ENCODE data around the gene CDC5L.

Gene CDC5L

GRCh38 chr6:44481760-44482159 is 94.3 kb downstream of the CDC5L start:
- no peak overlapping the region for H3K9ac ChIP-seq (ENCODE audit: low read length in 2 of 2)
- peaks cover 0 to 2% of the 10 kb centered on the region in 2 donors for H3K27me3 ChIP-seq (ENCODE audit: control insufficient read depth in 1 of 2, insufficient read depth in 2 of 2, low read length in 2 of 2)
- no peak overlapping the region for H3K27ac ChIP-seq (ENCODE audit: low read length)
- no peaks in the 10 kb centered on the region for H3K9me3 ChIP-seq (ENCODE audit: control insufficient read depth in 2 of 2, low read length in 2 of 2)
- no peaks in the 10 kb centered on the region for H3K4me1 ChIP-seq (ENCODE audit: control insufficient read depth, insufficient read depth, low read length)
- H3K4me3 ChIP-seq (ENCODE audit: low read length in 2 of 2), result no peak overlapping the region
- no peaks in the 10 kb centered on the region for H3K36me3 ChIP-seq (ENCODE audit: control insufficient read depth in 2 of 2, insufficient read depth in 2 of 2, low read length in 2 of 2)

GRCh38 chr6:44485601-44486401 is 98.3 kb downstream of the CDC5L start:
- H3K4me1 ChIP-seq (ENCODE audit: control insufficient read depth, insufficient read depth, low read length), result peaks cover 9% of the 10 kb centered on the region

DNA sequence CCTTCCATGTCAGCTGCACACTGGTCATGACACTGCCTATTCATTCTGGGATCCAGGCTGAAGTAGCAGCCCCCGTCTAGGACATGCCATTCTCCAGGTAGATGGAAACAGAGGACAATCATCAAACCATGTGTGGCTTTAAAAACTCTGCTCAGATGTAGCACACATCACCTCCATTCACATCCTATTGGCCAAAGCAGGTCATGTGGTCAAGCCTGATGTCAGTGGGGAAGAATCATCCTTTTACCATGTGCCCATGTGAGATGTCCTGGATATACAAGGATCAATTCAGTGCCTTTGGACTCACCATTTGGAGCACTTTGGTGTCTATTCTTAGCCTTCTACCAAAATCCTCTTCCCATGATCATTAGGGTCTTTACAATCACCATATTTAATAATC is 99.5 kb downstream of the CDC5L start:
- Histone ChIP-seq H3K9ac (ENCODE audit: low read length in 2 of 2) (no peak overlapping the region), H3K27me3 (ENCODE audit: control insufficient read depth in 1 of 2, insufficient read depth in 2 of 2, low read length in 2 of 2) (peaks cover 0 to 2% of the 10 kb centered on the region in 2 donors)

More at GRCh38 chr6:44485601-44486401, 98.3 kb downstream of the CDC5L start:
- peaks cover 0 to 2% of the 10 kb centered on the region in 2 donors for H3K27me3 ChIP-seq (ENCODE audit: control insufficient read depth in 1 of 2, insufficient read depth in 2 of 2, low read length in 2 of 2)
- H3K4me3 ChIP-seq (ENCODE audit: low read length in 2 of 2), result no peak overlapping the region
- no peak overlapping the region for H3K27ac ChIP-seq (ENCODE audit: low read length)
- no peaks in the 10 kb centered on the region for H3K36me3 ChIP-seq (ENCODE audit: control insufficient read depth in 2 of 2, insufficient read depth in 2 of 2, low read length in 2 of 2)
- no peaks in the 10 kb centered on the region for H3K9me3 ChIP-seq (ENCODE audit: control insufficient read depth in 2 of 2, low read length in 2 of 2)
- no peak overlapping the region for H3K9ac ChIP-seq (ENCODE audit: low read length in 2 of 2)

DNA sequence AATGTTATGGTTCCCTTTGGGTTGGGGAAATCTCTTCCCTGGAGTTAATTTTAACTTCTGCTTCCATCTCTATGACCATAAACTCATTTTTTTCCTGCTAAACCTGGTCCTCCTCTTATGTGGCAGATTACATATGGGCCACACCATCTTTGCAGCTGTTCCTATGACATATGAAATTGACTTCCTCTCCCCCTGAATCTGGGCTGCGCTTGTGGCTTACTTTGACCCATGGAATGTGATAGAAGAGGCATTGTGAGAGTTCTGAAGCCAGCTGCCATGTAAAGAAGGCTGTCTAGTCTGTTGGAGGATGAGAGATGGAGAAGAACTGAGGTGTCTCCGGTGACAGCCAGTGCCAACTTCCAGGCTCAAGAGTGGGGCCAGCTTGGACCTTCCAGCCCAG is 100.1 kb downstream of the CDC5L start:
- Histone ChIP-seq H3K27ac (ENCODE audit: low read length) (no peak overlapping the region), H3K4me3 (ENCODE audit: low read length in 2 of 2) (no peak overlapping the region), H3K9me3 (ENCODE audit: control insufficient read depth in 2 of 2, low read length in 2 of 2) (no peaks in the 10 kb centered on the region), H3K27me3 (ENCODE audit: control insufficient read depth in 1 of 2, insufficient read depth in 2 of 2, low read length in 2 of 2) (peaks cover 0 to 2% of the 10 kb centered on the region in 2 donors), H3K9ac (ENCODE audit: low read length in 2 of 2) (no peak overlapping the region), H3K36me3 (ENCODE audit: control insufficient read depth in 2 of 2, insufficient read depth in 2 of 2, low read length in 2 of 2) (no peaks in the 10 kb centered on the region), H3K4me1 (ENCODE audit: control insufficient read depth, insufficient read depth, low read length) (peaks cover 11% of the 10 kb centered on the region)

More for the DNA sequence above, 99.5 kb downstream of the CDC5L start:
- Histone ChIP-seq H3K4me3 (ENCODE audit: low read length in 2 of 2) (no peak overlapping the region), H3K27ac (ENCODE audit: low read length) (no peak overlapping the region), H3K4me1 (ENCODE audit: control insufficient read depth, insufficient read depth, low read length) (peaks cover 11% of the 10 kb centered on the region), H3K9me3 (ENCODE audit: control insufficient read depth in 2 of 2, low read length in 2 of 2) (no peaks in the 10 kb centered on the region), H3K36me3 (ENCODE audit: control insufficient read depth in 2 of 2, insufficient read depth in 2 of 2, low read length in 2 of 2) (no peaks in the 10 kb centered on the region)

DNA sequence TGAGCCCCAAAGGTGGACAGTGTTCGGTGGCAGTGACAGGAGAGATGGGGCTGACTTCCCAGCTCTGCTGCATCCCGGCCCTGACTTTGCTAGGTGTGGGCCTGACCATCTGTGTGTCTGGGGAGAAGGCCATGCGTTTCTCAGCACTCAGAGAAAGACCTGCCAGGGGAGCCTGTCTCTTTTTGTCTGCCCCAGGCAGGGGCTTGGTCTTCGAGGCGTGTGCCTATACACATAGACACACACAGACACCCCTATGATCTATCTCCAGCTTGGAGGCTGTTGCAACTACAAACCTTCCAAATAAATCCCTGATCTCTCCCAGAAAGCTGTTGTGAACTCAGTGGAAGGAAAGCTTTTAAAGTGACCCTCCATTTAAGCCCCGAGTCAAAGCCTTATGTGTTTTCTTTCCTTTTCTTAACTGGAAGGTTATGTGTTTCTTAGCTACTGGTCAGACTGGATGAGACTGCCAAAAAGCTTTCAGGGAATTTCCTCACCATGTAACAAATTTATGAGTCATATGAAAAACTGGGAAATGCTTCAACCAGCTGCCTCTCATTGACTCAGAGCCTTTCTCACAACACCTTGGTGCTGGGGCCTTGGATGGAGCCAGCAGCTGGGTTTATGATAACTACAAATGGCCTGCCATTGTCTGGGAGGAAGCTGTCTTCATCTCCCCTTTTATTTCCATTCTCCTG is 102.6 kb downstream of the CDC5L start:
- peak overlapping the region; percentile 67 for H3K27ac ChIP-seq (ENCODE audit: low read length)
- no peaks in the 10 kb centered on the region for H3K27me3 ChIP-seq (ENCODE audit: control insufficient read depth in 1 of 2, insufficient read depth in 2 of 2, low read length in 2 of 2)
- H3K4me1 ChIP-seq (ENCODE audit: control insufficient read depth, insufficient read depth, low read length), result peaks cover 11% of the 10 kb centered on the region
- H3K9ac ChIP-seq (ENCODE audit: low read length in 2 of 2), result no peak overlapping the region
- no peak overlapping the region for H3K4me3 ChIP-seq (ENCODE audit: low read length in 2 of 2)
- no peaks in the 10 kb centered on the region for H3K36me3 ChIP-seq (ENCODE audit: control insufficient read depth in 2 of 2, insufficient read depth in 2 of 2, low read length in 2 of 2)
- H3K9me3 ChIP-seq (ENCODE audit: control insufficient read depth in 2 of 2, low read length in 2 of 2), result no peaks in the 10 kb centered on the region

DNA sequence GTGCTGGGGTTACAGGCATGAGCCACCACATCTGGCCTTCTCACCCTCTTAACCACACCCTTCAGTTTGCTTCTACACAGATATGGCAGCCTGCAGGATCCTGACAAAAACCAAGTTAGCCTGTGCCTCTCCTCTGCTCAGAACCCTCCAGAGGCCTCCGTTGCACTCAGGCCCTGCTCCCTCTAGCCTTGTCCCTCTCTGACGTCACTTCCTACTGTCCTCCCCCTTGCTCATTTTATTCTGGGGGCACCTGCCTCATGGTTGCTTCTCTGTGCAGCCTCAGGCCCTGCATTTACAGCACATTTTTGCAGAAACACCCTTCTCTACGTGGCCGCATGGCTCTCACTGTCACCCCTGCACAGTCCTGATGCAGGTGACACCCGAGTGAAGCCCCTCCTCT is 105.6 kb downstream of the CDC5L start:
- Histone ChIP-seq H3K36me3 (ENCODE audit: control insufficient read depth in 2 of 2, insufficient read depth in 2 of 2, low read length in 2 of 2) (no peaks in the 10 kb centered on the region), H3K9me3 (ENCODE audit: control insufficient read depth in 2 of 2, low read length in 2 of 2) (no peaks in the 10 kb centered on the region), H3K9ac (ENCODE audit: low read length in 2 of 2) (no peak overlapping the region), H3K4me1 (ENCODE audit: control insufficient read depth, insufficient read depth, low read length) (peaks cover 11% of the 10 kb centered on the region), H3K27ac (ENCODE audit: low read length) (no peak overlapping the region), H3K4me3 (ENCODE audit: low read length in 2 of 2) (no peak overlapping the region), H3K27me3 (ENCODE audit: control insufficient read depth in 1 of 2, insufficient read depth in 2 of 2, low read length in 2 of 2) (no peaks in the 10 kb centered on the region)

GRCh38 chr6:44493593-44493992 is 106.1 kb downstream of the CDC5L start:
- Histone ChIP-seq H3K27ac (ENCODE audit: low read length) (no peak overlapping the region), H3K36me3 (ENCODE audit: control insufficient read depth in 2 of 2, insufficient read depth in 2 of 2, low read length in 2 of 2) (no peaks in the 10 kb centered on the region), H3K4me3 (ENCODE audit: low read length in 2 of 2) (no peak overlapping the region), H3K9ac (ENCODE audit: low read length in 2 of 2) (no peak overlapping the region), H3K9me3 (ENCODE audit: control insufficient read depth in 2 of 2, low read length in 2 of 2) (no peaks in the 10 kb centered on the region), H3K27me3 (ENCODE audit: control insufficient read depth in 1 of 2, insufficient read depth in 2 of 2, low read length in 2 of 2) (no peaks in the 10 kb centered on the region), H3K4me1 (ENCODE audit: control insufficient read depth, insufficient read depth, low read length) (peaks cover 11% of the 10 kb centered on the region)

DNA sequence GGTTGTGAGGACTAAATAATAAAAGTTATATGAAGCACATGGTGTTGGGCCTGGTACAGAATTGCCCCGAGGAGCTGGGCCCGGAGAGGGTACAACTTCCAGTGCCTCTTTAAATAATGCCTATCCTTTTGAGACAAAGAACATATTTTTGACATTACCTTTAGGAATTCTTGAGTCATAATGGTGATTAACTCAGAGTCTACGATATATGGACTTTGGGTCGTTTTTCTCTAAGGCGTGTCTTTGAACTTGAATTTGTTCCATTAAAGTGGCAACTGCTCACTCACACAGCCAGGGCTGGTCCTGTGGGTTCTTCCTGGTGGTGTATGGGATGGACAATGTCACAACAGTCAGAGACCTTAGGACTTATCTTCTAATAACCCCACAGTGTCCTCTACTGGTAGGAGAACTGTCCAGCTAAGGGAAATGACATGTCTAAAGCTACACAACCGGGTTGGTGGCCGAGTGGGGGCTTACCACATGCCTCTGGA is 106.5 kb downstream of the CDC5L start:
- H3K9ac ChIP-seq (ENCODE audit: low read length in 2 of 2), result no peak overlapping the region
- no peaks in the 10 kb centered on the region for H3K36me3 ChIP-seq (ENCODE audit: control insufficient read depth in 2 of 2, insufficient read depth in 2 of 2, low read length in 2 of 2)
- H3K27me3 ChIP-seq (ENCODE audit: control insufficient read depth in 1 of 2, insufficient read depth in 2 of 2, low read length in 2 of 2), result no peaks in the 10 kb centered on the region
- no peak overlapping the region for H3K27ac ChIP-seq (ENCODE audit: low read length)
- peaks cover 11% of the 10 kb centered on the region for H3K4me1 ChIP-seq (ENCODE audit: control insufficient read depth, insufficient read depth, low read length)
- no peak overlapping the region for H3K4me3 ChIP-seq (ENCODE audit: low read length in 2 of 2)
- no peaks in the 10 kb centered on the region for H3K9me3 ChIP-seq (ENCODE audit: control insufficient read depth in 2 of 2, low read length in 2 of 2)

GRCh38 chr6:44495036-44495901 is 107.8 kb downstream of the CDC5L start:
- H3K9ac ChIP-seq (ENCODE audit: low read length in 2 of 2), result no peak overlapping the region
- H3K9me3 ChIP-seq (ENCODE audit: control insufficient read depth in 2 of 2, low read length in 2 of 2), result peaks cover 0 to 1% of the 10 kb centered on the region in 2 donors
- no peak overlapping the region for H3K4me3 ChIP-seq (ENCODE audit: low read length in 2 of 2)
- H3K27me3 ChIP-seq (ENCODE audit: control insufficient read depth in 1 of 2, insufficient read depth in 2 of 2, low read length in 2 of 2), result no peaks in the 10 kb centered on the region
- H3K36me3 ChIP-seq (ENCODE audit: control insufficient read depth in 2 of 2, insufficient read depth in 2 of 2, low read length in 2 of 2), result no peaks in the 10 kb centered on the region
- H3K27ac ChIP-seq (ENCODE audit: low read length), result no peak overlapping the region
- peaks cover 7% of the 10 kb centered on the region for H3K4me1 ChIP-seq (ENCODE audit: control insufficient read depth, insufficient read depth, low read length)

GRCh38 chr6:44496665-44497369 is 109.3 kb downstream of the CDC5L start:
- H3K9me3 ChIP-seq (ENCODE audit: control insufficient read depth in 2 of 2, low read length in 2 of 2), result peaks cover 0 to 9% of the 10 kb centered on the region in 2 donors

More at GRCh38 chr6:44496665-44497369, 109.3 kb downstream of the CDC5L start:
- Histone ChIP-seq H3K4me3 (ENCODE audit: low read length in 2 of 2) (no peak overlapping the region), H3K9ac (ENCODE audit: low read length in 2 of 2) (no peak overlapping the region), H3K36me3 (ENCODE audit: control insufficient read depth in 2 of 2, insufficient read depth in 2 of 2, low read length in 2 of 2) (no peaks in the 10 kb centered on the region), H3K27ac (ENCODE audit: low read length) (no peak overlapping the region), H3K27me3 (ENCODE audit: control insufficient read depth in 1 of 2, insufficient read depth in 2 of 2, low read length in 2 of 2) (no peaks in the 10 kb centered on the region), H3K4me1 (ENCODE audit: control insufficient read depth, insufficient read depth, low read length) (no peaks in the 10 kb centered on the region)
